ENCODE measurements around the gene STEAP3.
A peak's percentile ranks its signal among the peaks of the same experiment; 100 is the strongest.

STEAP3 gene

DNA sequence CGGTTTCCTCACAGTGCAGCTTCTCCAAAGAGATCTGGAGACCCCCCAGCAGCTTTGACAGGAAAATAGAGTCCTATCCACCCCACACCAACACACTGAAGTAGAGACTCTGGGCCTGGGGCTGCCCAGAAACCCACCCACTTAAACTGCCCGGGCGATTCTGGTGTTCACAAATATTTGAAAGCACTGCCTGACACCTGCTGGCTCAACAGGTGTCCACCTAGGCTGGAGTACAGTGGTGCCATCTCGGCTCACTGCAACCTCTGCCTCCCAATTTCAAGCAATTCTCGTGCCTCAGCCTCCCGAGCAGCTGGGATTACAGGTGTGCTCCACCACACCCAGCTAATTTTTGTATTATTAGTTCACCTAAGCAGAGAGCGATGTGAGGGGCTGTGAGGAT, 5.3 kb downstream of the STEAP3 start:
- Mint-ChIP-seq H3K27ac (no peak overlapping the region), H3K27me3 (peaks cover 8% of the 10 kb centered on the region), H3K36me3 (ENCODE audit: low read depth) (no peaks in the 10 kb centered on the region), H3K4me3 (no peak overlapping the region), H3K9me3 (no peaks in the 10 kb centered on the region), H3K4me1 (ENCODE audit: low read depth) (peaks cover 16% of the 10 kb centered on the region)

DNA sequence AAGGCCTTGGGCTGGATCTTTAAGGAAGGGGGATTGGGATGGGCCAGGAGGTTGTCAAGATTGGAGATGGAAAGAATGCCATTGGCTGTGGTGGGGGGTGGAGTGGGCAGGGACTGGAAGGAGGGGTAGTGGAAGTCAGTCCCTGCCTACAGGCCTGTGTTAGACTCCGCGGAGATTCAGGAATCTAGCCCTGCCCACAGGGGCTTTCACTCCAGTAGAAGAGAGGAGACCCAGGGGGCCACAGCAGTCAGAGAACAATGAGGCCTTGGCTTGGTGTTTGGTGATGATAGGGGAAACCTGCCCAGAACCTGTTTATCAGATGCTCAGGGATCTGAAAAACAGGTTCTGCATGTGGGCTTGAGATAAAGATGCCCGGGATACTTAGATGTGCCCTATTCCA, 6.1 kb downstream of the STEAP3 start:
- H3K4me1 Mint-ChIP-seq (ENCODE audit: low read depth): peaks cover 16% of the 10 kb centered on the region
- H3K36me3 Mint-ChIP-seq (ENCODE audit: low read depth): no peaks in the 10 kb centered on the region

GRCh38 chr2:119230219-119231185, 6.9 kb downstream of the STEAP3 start:
- Mint-ChIP-seq H3K4me1 (ENCODE audit: low read depth) (peaks cover 16% of the 10 kb centered on the region), H3K4me3 (no peak overlapping the region), H3K27ac (no peak overlapping the region), H3K9me3 (no peaks in the 10 kb centered on the region), H3K36me3 (ENCODE audit: low read depth) (no peaks in the 10 kb centered on the region), H3K27me3 (no peaks in the 10 kb centered on the region)

More for the DNA sequence above, 6.1 kb downstream of the STEAP3 start:
- H3K27me3 Mint-ChIP-seq: peaks cover 4% of the 10 kb centered on the region
- H3K9me3 Mint-ChIP-seq: no peaks in the 10 kb centered on the region
- no peak overlapping the region for H3K27ac Mint-ChIP-seq
- H3K4me3 Mint-ChIP-seq: no peak overlapping the region

- Mint-ChIP-seq H3K4me3 (no peak overlapping the region), H3K27me3 (no peaks in the 10 kb centered on the region), H3K4me1 (ENCODE audit: low read depth) (peaks cover 16% of the 10 kb centered on the region), H3K27ac (peak overlapping the region; percentile 33), H3K9me3 (no peaks in the 10 kb centered on the region), H3K36me3 (ENCODE audit: low read depth) (no peaks in the 10 kb centered on the region)
Observed at GRCh38 chr2:119231975-119232665, 8.5 kb downstream of the STEAP3 start.

DNA sequence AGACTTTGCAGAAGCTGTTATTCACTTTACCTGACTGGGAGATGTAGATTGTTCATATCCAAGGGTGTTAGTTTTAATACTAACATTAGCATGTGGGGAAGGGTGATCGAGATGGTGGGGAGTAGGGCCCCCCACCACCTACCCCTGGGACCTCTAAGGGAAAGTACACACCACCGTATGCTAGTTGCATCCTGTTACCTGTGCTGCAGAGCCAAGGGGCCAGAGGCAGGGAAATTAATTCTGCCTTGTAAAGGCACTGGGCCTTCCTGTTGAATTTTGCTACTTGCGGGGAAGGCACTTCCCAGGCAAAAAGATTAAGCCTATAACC, 9.0 kb downstream of the STEAP3 start:
- Mint-ChIP-seq H3K4me3 (no peak overlapping the region), H3K9me3 (no peaks in the 10 kb centered on the region), H3K27ac (peak overlapping the region; percentile 33), H3K4me1 (ENCODE audit: low read depth) (peaks cover 16% of the 10 kb centered on the region), H3K27me3 (no peaks in the 10 kb centered on the region), H3K36me3 (ENCODE audit: low read depth) (no peaks in the 10 kb centered on the region)

DNA sequence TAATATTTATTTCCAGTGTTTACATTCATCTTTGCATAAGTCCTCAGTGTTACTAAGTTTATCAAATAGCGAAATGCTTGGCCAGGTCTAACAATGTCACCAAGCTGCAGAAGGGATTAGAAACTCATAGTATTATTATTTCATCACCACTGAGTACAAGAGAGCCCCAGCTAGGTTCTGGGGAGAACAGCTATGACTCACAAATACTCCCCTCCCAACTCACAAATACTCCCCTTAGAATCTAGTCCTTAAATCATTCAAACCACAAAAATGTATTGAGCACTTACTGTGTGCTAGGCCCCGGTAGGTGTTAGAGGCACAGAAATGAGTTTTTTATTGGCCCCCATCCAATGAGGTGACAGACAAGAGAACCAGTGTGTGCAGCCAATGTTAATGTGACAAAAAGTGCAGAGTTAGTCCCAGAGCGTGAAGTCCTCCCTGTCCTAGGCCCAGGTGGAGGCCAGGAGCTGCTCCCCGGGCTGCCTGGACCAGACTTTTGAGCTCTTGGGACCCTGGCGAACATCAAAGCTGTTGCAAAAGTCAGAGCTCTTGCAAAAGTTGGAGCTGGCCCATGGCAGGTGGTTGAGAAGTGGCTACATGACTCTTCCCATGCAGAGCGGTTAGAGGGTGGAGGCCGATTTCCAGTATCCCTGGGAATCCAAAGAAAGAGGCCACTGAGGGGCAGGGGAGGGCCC, 9.8 kb downstream of the STEAP3 start:
- Mint-ChIP-seq H3K4me3 (no peak overlapping the region), H3K27ac (no peak overlapping the region), H3K36me3 (ENCODE audit: low read depth) (no peaks in the 10 kb centered on the region), H3K4me1 (ENCODE audit: low read depth) (peaks cover 16% of the 10 kb centered on the region), H3K9me3 (no peaks in the 10 kb centered on the region), H3K27me3 (no peaks in the 10 kb centered on the region)

DNA sequence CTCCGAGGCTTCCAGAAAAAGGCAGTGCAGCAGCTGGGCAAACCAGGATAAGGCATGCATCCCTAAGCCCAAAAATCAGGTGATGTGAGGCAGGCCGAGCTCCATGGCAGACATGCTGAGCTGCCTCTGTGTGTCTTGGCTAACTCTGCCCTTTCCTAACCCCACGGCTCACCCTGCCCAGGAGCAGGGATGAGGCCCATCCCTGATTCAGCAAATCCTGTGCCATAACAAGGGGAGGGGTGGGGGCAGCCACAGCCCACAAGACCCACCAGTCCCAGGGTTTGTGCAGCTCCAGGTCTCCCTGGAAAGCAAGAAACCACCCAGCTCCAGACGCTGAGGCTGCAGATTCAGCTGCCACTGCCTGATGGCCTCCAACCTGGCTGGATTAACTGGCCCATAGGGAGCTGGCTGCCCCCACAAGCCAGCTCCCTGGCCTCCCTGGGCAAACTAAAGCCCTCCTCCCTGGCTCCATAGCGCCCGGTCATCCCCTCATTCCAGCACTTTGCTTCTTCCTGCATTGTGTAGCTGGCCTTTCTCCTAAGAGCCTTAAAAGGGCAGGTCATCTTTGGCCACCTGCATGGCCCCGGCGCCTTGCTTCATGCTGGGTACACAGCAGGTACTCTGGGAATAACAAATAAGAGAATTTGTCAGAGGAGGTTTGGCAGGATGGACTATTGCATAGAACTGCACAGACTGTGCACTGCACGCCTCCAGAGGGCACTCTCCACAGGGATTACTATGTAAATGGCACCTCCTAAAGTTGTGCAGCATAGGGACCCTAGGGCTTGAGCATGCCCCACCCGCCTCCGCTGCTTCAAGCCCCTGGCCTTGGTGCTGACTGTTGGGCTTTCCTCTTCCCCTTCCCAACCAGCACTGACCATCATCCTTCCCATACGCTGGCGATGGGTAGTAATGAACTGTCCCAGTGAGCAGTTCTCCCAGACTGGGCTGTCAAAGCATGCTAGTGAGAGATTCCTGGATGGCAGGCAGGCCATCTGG, 10.7 kb downstream of the STEAP3 start:
- Mint-ChIP-seq H3K4me1 (ENCODE audit: low read depth) (peaks cover 16% of the 10 kb centered on the region), H3K36me3 (ENCODE audit: low read depth) (no peaks in the 10 kb centered on the region), H3K4me3 (no peak overlapping the region), H3K9me3 (no peaks in the 10 kb centered on the region), H3K27ac (no peak overlapping the region), H3K27me3 (no peaks in the 10 kb centered on the region)

GRCh38 chr2:119236796-119237195, 13.2 kb downstream of the STEAP3 start:
- no peaks in the 10 kb centered on the region for H3K27me3 Mint-ChIP-seq

GRCh38 chr2:119240311-119241204, 16.9 kb downstream of the STEAP3 start:
- Mint-ChIP-seq H3K27me3 (no peaks in the 10 kb centered on the region), H3K36me3 (ENCODE audit: low read depth) (no peaks in the 10 kb centered on the region), H3K9me3 (no peaks in the 10 kb centered on the region), H3K27ac (no peak overlapping the region), H3K4me1 (ENCODE audit: low read depth) (no peaks in the 10 kb centered on the region), H3K4me3 (no peak overlapping the region)

More at GRCh38 chr2:119236796-119237195, 13.2 kb downstream of the STEAP3 start:
- no peaks in the 10 kb centered on the region for H3K9me3 Mint-ChIP-seq
- no peak overlapping the region for H3K27ac Mint-ChIP-seq
- no peaks in the 10 kb centered on the region for H3K36me3 Mint-ChIP-seq (ENCODE audit: low read depth)
- no peak overlapping the region for H3K4me3 Mint-ChIP-seq
- H3K4me1 Mint-ChIP-seq (ENCODE audit: low read depth): peaks cover 15% of the 10 kb centered on the region

DNA sequence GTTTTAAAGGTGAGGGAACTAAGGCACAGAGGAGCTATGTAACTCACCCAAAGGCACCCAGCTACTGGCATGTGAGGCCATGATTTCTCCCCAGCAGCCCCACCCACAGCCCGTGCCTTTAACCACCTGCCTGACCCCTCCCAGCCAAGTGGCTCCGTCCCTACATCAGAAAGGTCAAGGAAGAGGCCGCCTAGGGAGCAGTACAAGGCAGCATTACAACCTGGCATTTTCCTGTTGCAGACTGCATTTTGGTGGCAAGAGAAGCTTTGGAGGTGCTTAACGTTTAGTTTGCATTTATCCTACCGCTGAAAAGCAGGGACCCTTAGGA, 17.5 kb downstream of the STEAP3 start:
- Mint-ChIP-seq H3K36me3 (ENCODE audit: low read depth) (no peaks in the 10 kb centered on the region), H3K9me3 (no peaks in the 10 kb centered on the region), H3K4me1 (ENCODE audit: low read depth) (no peaks in the 10 kb centered on the region), H3K4me3 (no peak overlapping the region), H3K27ac (no peak overlapping the region), H3K27me3 (no peaks in the 10 kb centered on the region)

DNA sequence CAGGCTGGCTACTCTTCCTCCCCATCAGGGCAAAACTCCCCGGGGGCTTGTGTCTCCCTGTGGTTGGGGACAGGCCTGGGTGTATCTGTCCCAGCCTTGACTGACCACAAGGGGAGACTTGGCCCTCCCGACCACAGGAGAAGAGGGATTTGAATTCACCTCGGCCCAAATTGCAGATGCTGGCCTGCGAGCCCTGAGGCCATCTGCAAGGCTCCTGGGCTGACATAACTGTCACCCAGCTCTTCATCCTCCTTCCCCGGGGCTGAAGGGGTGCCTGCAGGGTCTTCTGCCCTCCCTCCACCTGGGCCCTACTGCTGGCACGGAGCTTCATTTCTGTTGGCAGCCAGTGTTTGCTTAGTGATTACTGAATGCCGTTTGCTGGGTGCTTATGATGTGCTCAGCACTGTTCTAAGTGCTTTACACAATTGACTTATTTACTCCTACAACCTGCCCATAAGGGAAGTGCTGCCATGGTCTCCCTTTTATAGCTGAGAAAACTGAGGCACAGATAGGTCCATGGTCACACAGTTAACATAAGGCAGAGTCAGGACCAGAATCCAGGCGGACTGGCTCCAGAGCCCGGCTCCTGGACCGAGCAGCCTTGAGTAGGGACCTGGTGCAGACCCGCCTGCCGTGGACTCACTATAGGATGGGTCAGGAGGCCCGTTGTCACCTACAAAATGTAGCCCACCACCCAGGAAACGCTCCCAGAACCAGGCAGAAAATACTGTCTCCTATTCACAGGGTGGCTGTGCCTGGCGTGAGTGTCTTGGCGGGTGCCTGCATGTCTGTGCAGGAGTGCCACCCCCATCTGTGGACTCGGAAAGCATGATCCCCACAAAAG, 18.9 kb downstream of the STEAP3 start:
- Mint-ChIP-seq H3K36me3 (ENCODE audit: low read depth) (no peaks in the 10 kb centered on the region), H3K4me1 (ENCODE audit: low read depth) (no peaks in the 10 kb centered on the region), H3K4me3 (no peak overlapping the region), H3K9me3 (no peaks in the 10 kb centered on the region), H3K27me3 (no peaks in the 10 kb centered on the region), H3K27ac (no peak overlapping the region)

GRCh38 chr2:119243621-119244020, 20.0 kb downstream of the STEAP3 start:
- Mint-ChIP-seq H3K4me1 (ENCODE audit: low read depth) (no peaks in the 10 kb centered on the region), H3K27me3 (no peaks in the 10 kb centered on the region), H3K9me3 (no peaks in the 10 kb centered on the region), H3K4me3 (no peak overlapping the region), H3K36me3 (ENCODE audit: low read depth) (no peaks in the 10 kb centered on the region), H3K27ac (no peak overlapping the region)
